Fibroblast of skin of left quadriceps (primary cell): Measurements from ENCODE around the gene MZT2B.
A peak's percentile ranks its signal among the peaks of the same experiment; 100 is the strongest.
"Not testable (repeated sequence)": the region's sequence is repeated elsewhere in the genome, so short reads cannot be mapped to it uniquely, and the experiment has no call there.

Experiments
- DNase-seq, 2 experiments: peaks; one replicate each; pipeline ENCODE4 v3.0.0-alpha.2; 2013; ENCODE audit warnings: low read depth in 2 of 2

Gene MZT2B

GRCh38 chr2:130181880-130182682 is at the start of gene MZT2B:
MZT2B (plus strand) TSS chr2:130182262; CDS start chr2:130182283, 21 bp downstream.
- peak; percentile 68 to 69 for DNase-seq

- DNase-seq: no peak
Measured at GRCh38 chr2:130135692-130136541, 46.1 kb upstream of the MZT2B start.

- not testable (repeated sequence) for DNase-seq
Measured at GRCh38 chr2:130136546-130136945, 45.5 kb upstream of the MZT2B start.

GRCh38 chr2:130137118-130137517 is 44.9 kb upstream of the MZT2B start:
- DNase-seq: not testable (repeated sequence)

GRCh38 chr2:130138326-130138725 is 43.7 kb upstream of the MZT2B start:
- DNase-seq: not testable (repeated sequence)

GRCh38 chr2:130138841-130139251 is 43.2 kb upstream of the MZT2B start:
- DNase-seq: not testable (repeated sequence)

GRCh38 chr2:130139331-130140280 is 42.5 kb upstream of the MZT2B start:
- DNase-seq: not testable (repeated sequence)

GRCh38 chr2:130140516-130140915 is 41.5 kb upstream of the MZT2B start:
- DNase-seq: not testable (repeated sequence)

- not testable (repeated sequence) for DNase-seq
Measured at GRCh38 chr2:130141002-130141401, 41.1 kb upstream of the MZT2B start.

- DNase-seq: not testable (repeated sequence)
Measured at GRCh38 chr2:130141645-130142370, 40.3 kb upstream of the MZT2B start.

GRCh38 chr2:130142396-130143265 is 39.4 kb upstream of the MZT2B start:
- not testable (repeated sequence) for DNase-seq

GRCh38 chr2:130143266-130144039 is 38.6 kb upstream of the MZT2B start:
- not testable (repeated sequence) for DNase-seq

- DNase-seq: peak in 1 of 2 experiments; percentile 2
Measured at GRCh38 chr2:130145006-130145414, 37.1 kb upstream of the MZT2B start, which contains the start of gene CCDC74B. CCDC74B (minus strand) TSS chr2:130145112; CDS start chr2:130144996, 116 bp downstream.

- DNase-seq: not testable (repeated sequence)
Measured at GRCh38 chr2:130148515-130148914, 33.5 kb upstream of the MZT2B start.

- DNase-seq: no peak
Measured at GRCh38 chr2:130150181-130151144, 31.6 kb upstream of the MZT2B start.

GRCh38 chr2:130151145-130151512 is 30.9 kb upstream of the MZT2B start:
- DNase-seq: not testable (repeated sequence)

- DNase-seq: not testable (repeated sequence)
Measured at GRCh38 chr2:130152136-130152815, 29.8 kb upstream of the MZT2B start.
